ENCODE data around the gene IGSF6.
"Not testable (repeated sequence)": the region's sequence is repeated elsewhere in the genome, so short reads cannot be mapped to it uniquely, and the experiment has no call there.

IGSF6 gene

DNA sequence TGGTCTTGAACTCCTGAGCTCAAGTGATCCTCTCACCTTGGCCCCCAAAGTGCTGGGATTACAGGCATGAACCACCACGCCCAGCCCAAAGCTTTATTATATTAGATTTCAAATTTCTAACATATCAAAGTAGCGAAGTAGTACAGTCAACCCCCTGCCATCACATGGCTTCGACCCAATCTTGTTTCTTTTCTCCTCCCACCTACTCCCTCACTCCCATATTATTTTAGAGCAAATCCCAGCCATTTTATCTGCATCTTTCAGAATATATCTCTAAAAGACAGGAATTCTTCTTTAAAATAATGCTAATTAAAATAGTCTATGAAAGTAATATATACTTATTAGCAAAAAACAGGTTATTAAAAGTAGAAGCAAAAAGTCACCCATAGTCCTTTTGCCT lies 893 bp downstream of the IGSF6 start:
- FAIRE-seq = no peak

DNA sequence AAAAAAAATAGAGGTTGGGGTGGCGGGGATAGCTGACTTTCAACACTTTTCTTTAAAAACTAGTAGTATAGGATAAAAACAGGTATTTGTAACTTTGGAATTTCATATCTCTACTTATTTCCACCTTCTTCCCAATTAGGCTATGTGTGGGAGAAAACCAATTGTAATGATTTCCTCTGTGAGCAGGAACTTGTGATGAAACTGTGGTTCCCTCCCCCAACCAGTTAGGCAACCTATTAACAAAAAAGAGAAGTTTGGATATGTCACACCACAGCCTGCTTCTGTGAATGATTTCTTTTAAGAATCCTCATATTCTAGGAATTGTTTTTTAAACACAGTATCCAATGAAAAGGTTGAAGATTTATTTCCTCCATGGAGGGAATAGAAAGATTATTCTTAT lies 1.9 kb downstream of the IGSF6 start:
- FAIRE-seq = no peak

DNA sequence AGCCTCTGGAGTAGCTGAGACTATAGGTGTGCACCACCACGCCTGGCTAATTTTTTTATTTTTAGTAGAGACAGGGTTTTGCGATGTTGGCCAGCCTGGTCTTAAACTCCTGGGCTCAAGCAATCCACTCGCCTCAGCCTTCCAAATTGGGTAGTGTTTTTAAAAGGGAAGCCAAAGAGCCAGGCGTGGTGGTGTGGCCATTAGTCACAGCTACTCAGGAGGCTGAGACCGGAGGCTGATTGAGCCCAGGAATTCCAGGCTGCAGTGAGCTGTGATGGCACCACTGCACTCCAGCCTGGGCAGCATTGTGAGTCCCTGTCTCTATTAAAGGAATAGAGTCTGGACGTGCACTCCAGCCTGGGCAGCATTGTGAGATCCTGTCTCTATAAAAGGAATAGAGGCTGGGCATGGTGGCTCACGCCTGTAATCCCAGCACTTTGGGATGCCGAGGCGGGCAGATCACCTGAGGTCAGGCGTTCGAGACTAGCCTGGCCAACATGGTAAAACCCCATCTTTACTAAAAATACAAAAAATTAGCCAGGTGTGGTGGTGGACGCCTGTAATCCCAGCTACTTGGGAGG lies 2.5 kb downstream of the IGSF6 start:
- FAIRE-seq = not testable (repeated sequence)

DNA sequence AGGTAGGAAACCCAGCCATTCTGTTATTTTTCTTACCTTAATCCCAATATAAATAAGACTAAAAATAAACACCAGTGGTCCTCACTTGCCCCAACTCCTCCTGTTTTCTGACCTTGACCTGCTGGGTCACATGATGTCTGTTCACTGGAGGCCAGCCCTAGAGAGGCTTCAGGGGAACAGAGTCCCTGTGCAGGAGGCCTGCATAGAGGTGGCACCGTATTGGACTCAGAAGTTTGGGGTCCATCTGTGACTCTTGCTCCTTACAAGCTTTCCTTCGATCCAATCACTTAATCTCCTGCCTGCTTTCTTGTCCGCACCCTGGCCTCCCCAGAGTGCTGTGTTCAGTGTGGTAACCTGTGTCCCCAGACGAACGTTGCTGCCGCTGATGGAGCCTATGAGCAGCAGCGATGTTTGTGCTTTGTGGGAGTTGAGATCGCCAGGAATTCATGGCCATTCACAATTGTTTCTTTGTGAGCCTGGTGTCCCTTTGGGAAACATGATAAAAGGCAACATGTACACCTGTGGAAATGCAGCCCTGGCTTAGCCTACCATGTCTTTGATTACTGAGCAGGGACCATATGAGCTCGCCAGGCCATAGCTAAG lies 4.7 kb downstream of the IGSF6 start:
- FAIRE-seq = no peak

DNA sequence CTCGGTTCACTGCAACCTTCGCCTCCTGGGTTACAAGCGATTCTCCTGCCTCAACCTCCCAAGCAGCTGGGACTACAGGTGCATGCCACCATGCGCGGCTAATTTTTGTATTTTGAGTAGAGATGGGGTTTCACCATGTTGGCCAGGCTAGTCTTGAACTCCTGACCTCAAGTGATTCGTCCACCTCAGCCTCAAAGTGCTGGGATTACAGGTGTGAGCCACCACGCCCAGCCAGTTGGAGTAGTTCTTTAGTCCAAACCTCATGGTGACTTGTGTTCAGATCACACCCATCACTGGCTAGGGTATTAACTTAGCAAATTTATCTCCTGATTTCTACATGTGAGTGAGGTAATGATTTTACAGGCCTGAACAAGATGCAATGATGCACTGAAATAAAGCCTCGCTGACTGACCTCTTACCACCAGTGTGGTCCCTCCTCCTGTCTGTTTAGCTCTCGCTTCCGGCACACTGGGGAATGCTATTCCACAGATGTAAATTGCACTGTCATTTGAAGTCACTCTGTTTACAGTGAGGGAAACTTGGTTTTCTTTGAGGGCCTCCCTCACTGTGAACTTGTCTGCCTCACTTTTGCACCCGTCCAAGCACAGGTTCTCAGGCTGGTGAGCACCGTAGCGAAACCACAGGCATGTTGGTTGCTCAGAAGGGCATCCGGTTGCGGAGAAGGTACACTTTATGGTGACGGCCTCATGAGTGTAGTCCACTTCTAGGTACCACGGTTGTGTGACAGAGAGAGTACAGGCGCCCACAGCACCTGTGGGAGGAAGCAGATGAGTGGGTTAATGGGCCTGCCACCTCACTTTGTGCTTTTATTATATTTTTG lies 5.5 kb downstream of the IGSF6 start:
- FAIRE-seq = no peak

DNA sequence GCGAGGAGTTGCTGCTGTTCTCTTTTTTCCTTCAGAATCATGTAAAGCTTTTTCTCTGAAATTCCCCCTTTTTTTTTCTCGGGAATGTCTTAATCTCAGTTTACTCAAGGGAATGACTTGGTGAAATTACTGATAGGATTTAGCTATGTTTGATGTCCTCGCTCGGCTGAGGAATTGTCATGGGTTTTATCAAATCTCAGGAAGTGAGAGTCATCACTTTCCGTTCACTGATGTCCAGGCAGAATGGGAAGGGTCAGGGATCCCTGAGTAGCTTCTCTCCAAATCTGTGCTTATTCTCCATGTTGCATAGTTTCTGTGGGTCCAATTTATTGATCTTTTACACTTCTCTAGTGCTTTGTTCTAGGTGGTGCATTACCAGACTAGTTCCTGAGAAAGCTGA lies 6.3 kb downstream of the IGSF6 start:
- no peak for FAIRE-seq

DNA sequence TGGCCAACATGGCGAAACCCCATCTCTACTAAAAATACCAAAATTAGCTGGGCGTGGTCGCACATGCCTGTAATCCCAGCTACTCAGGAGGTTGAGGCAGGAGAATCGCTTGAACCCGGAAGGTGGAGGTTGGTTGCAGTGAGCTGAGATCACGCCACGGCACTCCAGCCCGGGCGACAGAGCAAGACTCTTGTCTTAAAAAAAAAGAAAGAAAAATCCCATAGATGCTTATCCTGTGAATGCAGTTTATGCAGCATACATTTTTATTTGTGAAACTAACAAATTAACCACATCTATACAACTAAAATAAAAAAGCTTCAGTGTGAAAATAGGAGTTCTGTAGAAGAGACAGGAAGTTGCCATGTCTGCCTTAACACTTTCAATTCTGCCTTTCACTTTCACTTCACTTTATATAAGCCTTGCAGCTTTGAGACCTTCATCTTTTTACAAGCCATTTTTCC lies 7.1 kb downstream of the IGSF6 start:
- no peak for FAIRE-seq

DNA sequence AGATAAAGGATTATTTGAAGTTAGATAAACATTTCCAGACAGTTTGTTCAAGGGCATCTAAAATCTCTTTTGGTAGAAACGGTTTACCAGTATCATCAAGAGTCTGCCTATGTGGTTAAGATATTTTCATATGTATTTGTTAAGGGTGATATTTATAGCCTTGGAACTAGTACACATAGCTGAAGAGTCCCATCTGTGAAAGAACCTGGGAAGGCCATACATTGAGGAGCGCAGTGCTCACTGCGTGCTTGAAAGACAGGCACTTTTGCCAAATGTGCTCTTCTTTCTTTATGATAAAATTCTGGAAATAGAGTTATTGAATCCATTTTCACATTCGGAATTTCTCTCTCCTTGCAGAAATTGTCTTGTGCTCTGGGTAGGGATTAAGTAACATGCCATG lies 7.7 kb downstream of the IGSF6 start:
- FAIRE-seq = no peak

DNA sequence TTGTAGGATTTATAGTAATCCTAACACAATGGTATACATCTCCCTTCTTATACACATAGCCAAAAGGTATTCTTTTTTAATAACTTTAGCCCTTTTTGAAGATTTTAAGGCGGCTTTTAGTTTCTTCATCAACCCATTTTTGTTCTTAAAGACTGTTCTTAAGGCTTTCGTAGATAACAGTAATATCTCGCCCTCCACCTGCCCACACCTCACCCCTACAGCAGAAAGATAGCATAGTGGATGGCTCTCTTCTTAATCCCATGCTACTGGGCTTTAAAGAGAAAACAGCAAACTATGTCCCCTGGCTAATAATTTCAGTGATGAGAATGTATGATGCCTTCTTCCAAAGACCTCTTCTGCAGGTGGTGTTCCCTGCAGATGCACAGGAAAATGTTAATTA lies 8.6 kb downstream of the IGSF6 start:
- FAIRE-seq = no peak

DNA sequence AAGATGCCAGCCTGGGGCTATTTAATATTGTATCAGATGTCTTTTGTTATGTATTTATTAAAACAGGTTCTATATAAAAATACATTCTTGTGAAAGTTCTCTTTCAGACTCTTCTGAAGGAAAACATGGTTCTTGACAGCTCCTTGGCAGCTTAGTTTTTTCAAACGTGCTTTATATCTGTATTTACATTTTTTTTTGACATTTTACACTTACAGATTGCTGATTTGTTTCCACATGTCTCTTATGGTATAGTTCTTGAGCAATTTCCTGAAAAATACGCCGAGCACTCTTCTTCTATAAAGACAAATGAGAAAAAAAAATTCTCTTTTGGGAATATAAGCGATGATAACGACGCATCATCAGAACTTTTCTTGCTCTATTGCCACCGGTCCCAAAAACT lies 9.5 kb downstream of the IGSF6 start:
- FAIRE-seq = no peak

DNA sequence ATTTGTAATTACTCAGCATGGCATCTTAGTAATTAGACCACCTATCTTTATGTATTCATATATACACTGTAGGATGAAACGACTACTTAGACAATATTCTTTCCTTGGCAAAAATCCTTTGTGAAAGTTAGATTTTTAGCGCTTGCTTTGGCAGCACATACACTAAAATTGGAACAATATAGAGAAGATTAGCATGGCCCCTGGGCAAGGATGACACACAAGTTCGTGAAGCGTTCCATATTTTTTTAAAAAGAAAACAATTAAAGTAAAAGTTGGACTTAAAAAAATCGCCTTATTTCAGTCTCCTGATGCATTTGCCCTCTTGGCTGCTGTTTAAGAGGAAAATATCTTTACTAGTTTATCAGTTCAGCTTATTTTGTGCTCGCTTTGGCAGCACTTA lies 10.5 kb downstream of the IGSF6 start:
- no peak for FAIRE-seq

DNA sequence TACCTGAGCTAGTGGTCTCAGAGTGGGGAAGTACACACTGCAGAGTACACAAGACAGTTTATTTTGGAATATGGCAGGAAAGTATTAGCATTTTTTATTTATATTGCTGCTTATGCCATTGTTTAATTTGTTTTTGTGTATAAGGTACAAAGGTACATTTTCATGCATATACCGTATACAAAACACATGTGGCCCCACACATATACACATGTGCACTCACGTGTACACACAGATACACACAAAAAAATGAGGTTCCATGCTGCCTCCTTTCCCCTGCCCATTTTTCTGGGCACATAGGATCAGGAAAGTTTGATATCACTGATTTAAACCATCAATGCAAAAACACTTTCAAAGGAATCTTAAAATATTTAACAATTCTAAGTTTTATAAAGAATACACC lies 12.9 kb downstream of the IGSF6 start:
- FAIRE-seq = no peak

DNA sequence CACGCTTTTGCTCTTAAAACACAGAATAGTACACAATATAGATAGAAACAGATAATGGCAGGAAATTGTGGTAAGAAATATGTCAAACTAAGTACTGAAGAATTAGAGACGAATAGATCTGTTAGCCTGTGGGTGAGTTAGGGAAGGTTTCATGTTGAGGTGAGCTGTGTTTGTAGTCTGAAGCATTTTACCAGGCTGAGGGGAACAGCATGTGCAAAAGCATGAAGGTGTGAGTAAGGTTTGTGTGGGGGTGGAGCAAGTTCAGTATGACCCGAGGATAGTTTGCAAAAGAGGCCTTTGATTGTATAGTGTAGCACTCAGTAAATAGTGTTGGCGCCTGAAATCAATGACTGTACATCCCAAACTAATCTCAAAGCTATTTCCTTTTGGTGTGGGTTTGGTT lies 13.8 kb downstream of the IGSF6 start:
- FAIRE-seq = no peak

DNA sequence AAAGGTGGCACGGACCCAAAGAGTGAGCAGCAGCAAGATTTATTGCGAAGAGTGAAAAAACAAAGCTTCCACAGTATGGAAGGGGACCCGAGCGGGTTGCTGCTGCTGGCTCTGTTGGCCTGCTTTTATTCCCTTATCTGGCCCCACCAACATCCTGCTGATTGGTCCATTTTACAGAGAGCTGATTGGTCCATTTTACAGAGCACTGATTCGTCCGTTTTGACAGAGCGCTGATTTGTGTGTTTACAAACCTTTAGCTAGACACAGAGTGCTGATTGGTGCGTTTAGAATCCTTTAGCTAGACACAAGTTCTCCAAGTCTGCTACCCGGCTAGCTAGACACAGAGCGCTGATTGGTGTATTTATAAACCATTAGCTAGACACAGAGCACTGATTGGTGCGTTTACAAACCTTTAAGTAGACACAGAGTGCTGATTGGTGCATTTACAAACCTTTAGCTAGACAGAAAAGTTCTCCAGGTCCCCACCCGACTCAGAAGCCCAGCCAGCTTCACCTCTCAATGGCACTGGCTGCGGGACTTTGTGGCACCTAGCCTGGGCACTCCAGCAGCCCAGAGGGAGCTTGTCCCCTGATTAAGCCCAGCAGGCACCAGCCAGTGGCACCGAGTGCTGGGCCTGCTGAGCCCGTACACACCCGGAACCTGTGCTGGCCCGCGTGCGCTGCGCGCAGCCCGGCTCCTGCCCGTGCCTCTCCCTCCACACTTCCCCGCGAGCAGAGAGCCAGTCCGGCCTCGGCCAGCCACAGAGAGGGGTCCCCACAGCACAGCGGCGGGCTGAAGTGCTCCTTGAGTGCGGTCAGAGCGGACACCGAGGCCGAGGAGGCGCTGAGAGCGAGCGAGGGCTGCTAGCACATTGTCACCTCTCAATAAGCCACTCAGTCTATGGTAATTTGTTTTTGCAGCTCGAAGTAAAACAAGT lies 15.1 kb downstream of the IGSF6 start:
- FAIRE-seq = no peak

DNA sequence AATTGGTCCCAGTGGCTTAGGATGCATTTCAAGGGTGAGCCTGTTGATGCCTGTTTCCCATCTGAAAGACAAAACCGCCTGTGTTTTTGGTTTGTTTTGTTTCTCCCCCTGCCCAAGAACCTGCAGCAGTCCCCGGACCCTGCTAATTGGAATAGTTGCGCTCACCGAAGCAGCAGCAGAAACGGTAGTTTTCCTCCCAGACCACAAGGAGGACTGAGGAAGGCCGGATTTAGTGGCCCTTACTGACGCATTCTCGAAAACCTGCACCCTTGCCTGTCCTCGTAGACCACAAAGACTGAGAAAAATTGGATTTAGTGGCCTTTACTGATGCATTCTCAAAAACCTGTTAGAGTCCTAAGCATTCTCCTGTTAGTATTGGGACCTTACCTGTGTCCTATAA lies 16.7 kb downstream of the IGSF6 start:
- FAIRE-seq = not testable (repeated sequence)

DNA sequence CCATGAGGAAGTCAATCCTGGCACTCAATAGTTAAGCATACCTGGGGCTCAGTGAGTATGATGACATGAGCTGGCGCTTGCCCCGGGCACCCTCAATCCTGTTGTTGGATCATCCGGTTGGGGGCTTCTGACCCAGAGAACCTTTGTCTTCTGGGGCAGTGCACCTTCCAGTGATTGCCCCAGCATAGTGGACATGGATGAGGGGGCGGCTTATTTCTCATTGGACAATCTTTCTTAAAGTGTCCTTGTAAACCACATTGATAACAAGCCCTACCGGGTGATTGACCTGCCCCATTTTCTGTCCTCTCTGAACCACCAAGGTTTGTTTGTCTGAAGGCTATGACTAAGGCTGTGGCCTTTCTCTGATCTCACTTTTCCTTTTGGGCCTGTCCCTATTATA lies 18.2 kb downstream of the IGSF6 start:
- FAIRE-seq = no peak

DNA sequence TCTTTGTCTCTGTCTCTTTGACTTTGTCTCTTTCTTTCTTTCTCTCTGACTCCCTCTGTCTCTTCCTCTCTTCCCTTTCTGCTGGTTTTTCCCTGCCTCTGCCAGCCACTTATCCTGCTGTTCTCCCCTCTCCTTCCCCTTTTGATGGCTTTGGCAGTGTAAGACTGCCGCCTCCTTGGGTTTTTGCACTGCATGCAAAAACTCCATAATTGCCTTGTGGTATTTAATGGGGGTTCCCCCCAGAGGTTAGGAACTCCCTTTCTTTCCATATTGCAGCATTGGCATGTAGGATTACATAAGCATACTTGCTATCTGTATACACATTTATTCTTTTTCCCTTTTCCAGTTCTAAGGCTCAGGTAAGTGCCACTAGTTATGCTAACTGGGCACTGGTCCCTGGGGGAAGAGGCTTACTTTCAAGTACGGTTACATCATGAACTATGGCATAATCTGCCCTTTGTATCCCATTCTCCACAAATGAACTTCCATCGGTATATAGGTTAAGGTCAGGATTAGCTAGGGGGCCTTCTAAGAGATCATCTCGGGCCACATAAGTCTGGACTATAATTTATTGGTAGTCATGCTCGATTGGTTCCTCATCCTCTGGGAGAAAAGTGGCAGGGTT lies 20.3 kb downstream of the IGSF6 start:
- not testable (repeated sequence) for FAIRE-seq

DNA sequence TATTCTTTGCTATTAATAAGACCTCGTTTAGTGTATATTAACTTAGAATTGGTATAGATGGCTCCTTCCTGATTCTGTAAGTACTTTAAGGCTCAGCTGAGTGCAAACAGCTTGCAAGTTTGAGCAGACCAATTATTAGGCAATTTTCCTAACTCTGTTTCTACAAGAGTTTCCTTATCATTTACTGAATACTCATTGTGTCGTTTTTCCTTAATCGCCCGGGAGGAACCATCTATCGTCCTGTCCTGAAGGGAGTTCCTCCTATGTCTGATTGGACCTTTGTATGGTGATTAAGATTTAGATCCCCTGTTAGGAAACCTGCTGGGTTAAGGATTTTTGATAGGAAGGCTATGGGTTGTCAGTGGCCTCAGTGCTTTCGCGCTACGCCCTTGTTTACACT lies 21.0 kb downstream of the IGSF6 start:
- not testable (repeated sequence) for FAIRE-seq

DNA sequence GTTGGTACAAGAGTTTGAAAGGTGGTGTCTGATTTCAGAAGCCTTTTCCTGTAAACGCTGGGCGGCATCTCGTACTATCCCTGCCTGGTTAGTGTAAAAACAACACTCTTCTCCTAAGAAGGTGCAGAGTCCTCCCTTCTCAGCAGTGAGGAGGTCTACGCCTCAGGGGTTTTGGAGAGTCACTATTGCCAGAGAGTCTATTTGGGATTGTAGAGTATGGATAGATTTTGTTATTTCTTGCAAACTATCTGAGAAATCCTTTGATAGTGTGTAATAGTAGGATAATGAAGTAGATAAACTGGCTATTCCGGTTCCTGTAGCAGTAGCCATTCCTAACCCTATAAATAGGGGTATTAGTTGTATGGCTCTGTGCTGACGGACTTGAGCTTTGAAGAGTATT lies 21.5 kb downstream of the IGSF6 start:
- FAIRE-seq = not testable (repeated sequence)

DNA sequence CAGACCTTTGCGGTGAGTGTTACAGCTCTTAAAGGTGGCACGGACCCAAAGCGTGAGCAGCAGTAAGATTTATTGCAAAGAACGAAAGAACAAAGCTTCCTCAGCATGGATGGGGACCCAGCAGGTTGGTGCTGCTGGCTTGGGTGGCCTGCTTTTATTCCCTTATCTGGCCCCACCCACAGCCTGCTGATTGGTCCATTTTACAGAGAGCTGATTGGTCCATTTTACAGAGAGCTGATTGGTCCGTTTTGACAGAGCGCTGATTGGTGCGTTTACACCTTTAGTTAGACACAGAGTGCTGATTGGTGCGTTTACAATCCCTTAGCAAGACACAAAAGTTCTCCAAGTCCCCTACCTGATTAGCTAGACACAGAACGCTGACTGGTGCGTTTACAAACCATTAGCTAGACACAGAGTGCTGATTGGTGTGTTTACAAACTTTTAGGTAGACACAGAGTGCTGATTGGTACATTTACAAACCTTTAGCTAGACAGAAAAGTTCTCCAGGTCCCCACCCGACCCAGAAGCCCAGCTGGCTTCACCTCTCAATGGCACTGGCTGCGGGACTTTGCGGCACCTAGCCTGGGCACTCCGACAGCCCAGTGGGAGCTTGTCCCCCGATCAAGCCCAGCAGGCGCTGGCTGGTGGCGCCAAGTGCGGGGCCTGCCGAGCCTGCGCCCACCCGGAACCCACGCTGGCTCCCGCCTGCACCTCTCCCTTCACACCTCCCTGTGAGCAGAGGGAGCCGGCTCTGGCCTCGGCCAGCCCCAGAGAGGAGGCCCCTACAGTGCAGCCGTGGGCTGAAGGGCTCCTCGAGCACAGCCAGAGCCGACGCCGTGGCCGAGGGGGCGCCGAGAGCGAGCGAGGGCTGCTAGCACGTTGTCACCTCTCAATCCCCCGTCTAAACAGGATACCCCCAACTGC lies 22.5 kb downstream of the IGSF6 start:
- not testable (repeated sequence) for FAIRE-seq

DNA sequence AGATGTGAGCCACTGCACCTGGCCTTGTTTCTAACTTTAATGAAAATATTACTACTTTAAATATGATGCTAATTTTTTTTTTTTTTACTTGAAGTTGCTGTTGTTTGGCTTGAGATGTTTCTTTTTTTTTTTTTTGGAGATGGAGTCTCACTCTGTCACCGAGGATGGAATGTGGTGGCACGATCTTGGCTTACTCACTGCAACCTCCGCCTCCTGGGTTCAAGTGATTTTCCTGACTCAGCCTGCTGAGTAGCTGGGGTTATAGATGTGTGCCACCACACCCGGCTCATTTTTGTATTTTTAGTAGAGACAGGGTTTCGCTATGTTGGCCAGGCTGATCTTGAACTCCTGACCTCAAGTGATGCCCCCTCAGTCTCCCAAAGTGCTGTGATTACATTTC lies 23.6 kb downstream of the IGSF6 start:
- FAIRE-seq = no peak
